Uterus (tissue), 4 donors: ENCODE data around the gene RAB44. TPM values are rescaled to one million over a fixed set of nuclear protein-coding genes. Genes with fewer than 3 reads are reported as not detected.

Experiments
- DNase-seq, 2 donors: peaks; one replicate each; pipeline ENCODE4 v3.0.0-alpha.2; 2019 to 2020
- H3K27ac ChIP-seq, 2 donors: fragments of 200-600 bp; sonication (generic); 1 replicate in 1 of 2; 2 replicates in 1 of 2; pipeline ENCODE4 v1.5.1; 2016 to 2018
- H3K27me3 ChIP-seq, 2 donors: fragments of 200-600 bp; sonication (generic); one replicate each; pipeline ENCODE4 v1.5.1; 2018 to 2019; ENCODE audit warnings: control low read depth in 1 of 2
- H3K36me3 ChIP-seq, 2 donors: fragments of 200-600 bp; sonication (generic); one replicate each; pipeline ENCODE4 v1.5.1; 2019; ENCODE audit warnings: control low read depth in 1 of 2
- H3K4me1 ChIP-seq, 2 donors: fragments of 200-600 bp; sonication (generic); one replicate each; pipeline ENCODE4 v1.5.1; 2018 to 2019; ENCODE audit warnings: control low read depth in 1 of 2
- H3K4me3 ChIP-seq, 2 donors: fragments of 200-600 bp; sonication (generic); 1 replicate in 1 of 2; 2 replicates in 1 of 2; pipeline ENCODE4 v1.5.1; 2018 to 2019; ENCODE audit warnings: mild to moderate bottlenecking in 1 of 2
- H3K9me3 ChIP-seq, 2 donors: fragments of 200-600 bp; sonication (generic); one replicate each; pipeline ENCODE4 v1.5.1; 2019; ENCODE audit warnings: control low read depth in 1 of 2
- CTCF ChIP-seq, 4 experiments: fragments of 200-600 bp in 2 of 4; fragments of 450-650 bp in 2 of 4; sonication (generic) in 2 of 4; IDR thresholded peaks; one replicate each; pipeline ENCODE4 v1.5.1; 2016 to 2019; ENCODE audit warnings: antibody characterized with exemption in 4 of 4, mild to moderate bottlenecking in 2 of 4, moderate library complexity in 1 of 4
- POLR2A ChIP-seq, 2 donors: fragments of 450-650 bp; IDR thresholded peaks; one replicate each; pipeline ENCODE4 v1.6.1; 2016; ENCODE audit warnings: antibody characterized with exemption in 2 of 2, mild to moderate bottlenecking in 1 of 2, moderate library complexity in 1 of 2
- intact Hi-C: fragments of 100-400 bp; cut with DNase I; formaldehyde crosslinking; loops from one replicate; pipeline ENCODE4 v1.15.1; 2023; ENCODE audit warnings: low total_unique reads
- total RNA-seq, 4 donors: library from RNA; depleted of rRNA in 3 of 4; stranded (reverse); fragments of >200 nt in 3 of 4; gene quantifications; one replicate each; pipeline versions ENCODE4 v1.1.0 to v1.2.4, GENCODE V29; 2014 to 2023
- donor health status: DM: yes; HTN: yes; CAD: no.

The RAB44 gene
- total RNA-seq, 4 donors from 2014 or later, result 0.37 TPM; not detected in 3

GRCh38 chr6:36713846-36714245 is 16.2 kb downstream of the RAB44 start:
- no peaks in the 10 kb centered on the region for H3K4me1 ChIP-seq
- no peak overlapping the region for H3K4me3 ChIP-seq
- no peak for DNase-seq
- no peak overlapping the region for H3K27ac ChIP-seq
- intact Hi-C loops, result no loop called here
- no peaks in the 10 kb centered on the region for H3K9me3 ChIP-seq
- no peaks in the 10 kb centered on the region for H3K36me3 ChIP-seq
- no peak for TF ChIP-seq POLR2A (IDR thresholded peaks at IDR 0.05)
- TF ChIP-seq CTCF (IDR thresholded peaks at IDR 0.05), result no peak
- no peaks in the 10 kb centered on the region for H3K27me3 ChIP-seq

GRCh38 chr6:36714511-36714910 is 16.9 kb downstream of the RAB44 start:
- Histone ChIP-seq H3K36me3 (no peaks in the 10 kb centered on the region), H3K27ac (no peak overlapping the region), H3K4me3 (no peak overlapping the region), H3K9me3 (no peaks in the 10 kb centered on the region), H3K27me3 (no peaks in the 10 kb centered on the region), H3K4me1 (no peaks in the 10 kb centered on the region)
- DNase-seq, result no peak
- TF ChIP-seq CTCF (IDR thresholded peaks at IDR 0.05), result no peak
- TF ChIP-seq POLR2A (IDR thresholded peaks at IDR 0.05), result no peak
- intact Hi-C loops, result no loop called here

- intact Hi-C loops, result no loop called here
- Histone ChIP-seq H3K4me1 (no peaks in the 10 kb centered on the region), H3K9me3 (no peaks in the 10 kb centered on the region), H3K27me3 (no peaks in the 10 kb centered on the region), H3K4me3 (no peak overlapping the region), H3K36me3 (no peaks in the 10 kb centered on the region), H3K27ac (no peak overlapping the region)
- TF ChIP-seq POLR2A (IDR thresholded peaks at IDR 0.05) (no peak), CTCF (IDR thresholded peaks at IDR 0.05) (no peak)
- DNase-seq, result no peak
These were observed 17.8 kb downstream of the RAB44 start for GRCh38 chr6:36715469-36715868.

GRCh38 chr6:36716476-36717093 is 19.0 kb downstream of the RAB44 start:
- intact Hi-C loops, result no loop called here
- no peak for DNase-seq
- Histone ChIP-seq H3K9me3 (no peaks in the 10 kb centered on the region), H3K36me3 (no peaks in the 10 kb centered on the region), H3K27me3 (no peaks in the 10 kb centered on the region), H3K4me1 (no peaks in the 10 kb centered on the region), H3K4me3 (no peak overlapping the region), H3K27ac (no peak overlapping the region)
- no peak for TF ChIP-seq CTCF (IDR thresholded peaks at IDR 0.05)
- no peak for TF ChIP-seq POLR2A (IDR thresholded peaks at IDR 0.05)

- H3K4me3 ChIP-seq, result no peak overlapping the region
- no peaks in the 10 kb centered on the region for H3K36me3 ChIP-seq
- H3K4me1 ChIP-seq, result no peaks in the 10 kb centered on the region
- intact Hi-C loops, result no loop called here
- H3K27me3 ChIP-seq, result no peaks in the 10 kb centered on the region
- no peak overlapping the region for H3K27ac ChIP-seq
- TF ChIP-seq POLR2A (IDR thresholded peaks at IDR 0.05), result no peak
- TF ChIP-seq CTCF (IDR thresholded peaks at IDR 0.05), result no peak
- H3K9me3 ChIP-seq, result no peaks in the 10 kb centered on the region
- no peak for DNase-seq
These were observed 19.7 kb downstream of the RAB44 start for GRCh38 chr6:36717231-36717825.
